ENCODE data around the gene RILP.

Gene RILP

DNA sequence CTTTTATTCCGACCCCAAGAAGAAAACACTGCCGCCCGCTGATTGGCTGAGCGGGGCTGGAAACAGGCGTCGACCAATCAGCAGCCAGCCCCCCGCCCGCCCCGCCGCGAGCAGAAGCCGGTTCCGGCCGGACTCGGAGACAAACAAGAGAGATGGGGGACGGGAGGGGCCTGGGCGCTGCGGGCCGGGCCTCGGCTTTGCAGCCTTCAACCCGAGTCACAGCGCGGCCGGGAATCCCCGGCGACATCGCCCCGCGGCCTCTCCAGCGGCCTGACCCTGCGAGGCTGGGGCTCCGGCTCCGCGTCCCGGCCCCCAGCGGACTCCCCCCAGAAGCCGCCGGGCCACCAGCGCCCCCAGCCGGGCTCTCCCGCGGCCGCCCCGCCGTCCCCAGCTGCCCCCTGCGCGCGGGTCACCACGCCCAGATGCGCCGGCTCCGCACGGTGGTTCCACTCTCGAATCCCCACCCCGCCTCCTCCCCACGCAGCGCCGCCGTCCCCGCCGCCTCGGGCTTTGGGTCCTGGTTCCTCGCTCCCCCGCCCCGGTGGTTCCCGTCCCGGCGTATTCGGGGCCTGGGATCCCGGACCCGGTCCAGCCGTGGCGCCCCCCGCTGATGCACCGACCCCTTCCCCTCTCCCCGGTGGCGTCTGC is 20.7 kb downstream of the RILP start:
- peak overlapping the region; percentile 72 for H3K4me3 ChIP-seq (ENCODE audit: low read length)
- no peak for TF ChIP-seq ZNF274 (IDR thresholded peaks at IDR 0.05; ENCODE audit: low read depth, low read length)

DNA sequence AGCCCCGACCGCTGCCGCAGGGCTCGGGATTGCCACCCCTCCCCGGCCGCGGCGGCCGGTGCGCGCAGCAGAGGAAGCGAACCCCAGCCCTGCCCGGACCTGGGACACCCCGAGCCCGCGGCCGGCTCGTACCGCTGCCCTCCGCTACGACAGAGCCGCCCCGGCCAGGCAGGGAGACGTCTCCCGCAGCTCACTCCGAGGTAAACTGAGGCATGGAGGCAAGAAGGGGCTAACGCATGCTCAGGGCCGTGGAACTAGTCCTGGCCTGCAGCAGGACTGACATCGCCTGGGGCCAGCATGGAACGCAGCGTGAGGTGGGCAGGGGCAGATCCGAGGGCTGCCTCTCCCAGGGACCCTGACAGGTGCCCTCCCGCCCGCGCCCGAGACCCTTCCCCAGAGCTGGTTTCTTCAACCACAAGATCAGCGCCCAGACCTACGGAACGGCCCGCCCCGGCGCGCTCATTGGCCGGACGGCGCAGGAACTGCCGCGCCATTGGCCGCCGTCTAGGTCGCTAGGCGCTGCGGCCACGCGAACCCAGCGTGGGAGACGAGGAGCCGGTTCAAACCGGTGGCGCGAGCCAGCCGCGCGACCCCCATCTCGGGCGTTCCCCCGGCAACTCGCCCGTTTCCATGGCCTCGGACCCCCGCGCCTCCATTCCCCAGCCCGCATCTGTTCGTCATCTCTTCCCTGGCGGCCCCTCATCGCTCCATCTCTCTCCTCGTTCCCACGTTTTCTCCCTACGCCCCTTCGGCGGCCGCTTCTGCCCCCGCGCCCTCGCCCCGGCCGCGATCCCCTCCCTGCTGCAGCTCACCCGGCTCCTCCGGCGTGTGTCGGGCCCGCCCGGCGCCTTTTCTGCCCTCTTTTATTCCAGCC is 21.4 kb downstream of the RILP start, which contains the start of gene SLC43A2:
Gene SLC43A2, minus strand, starts transcription at position 853 of the 874 bp plus-strand sequence. CDS start 960 bp downstream, outside the sequence.
- H3K4me3 ChIP-seq (ENCODE audit: low read length): peak within 1 kb of the TSS; percentile 72
- TF ChIP-seq ZNF274 (IDR thresholded peaks at IDR 0.05; ENCODE audit: low read depth, low read length): no peak

DNA sequence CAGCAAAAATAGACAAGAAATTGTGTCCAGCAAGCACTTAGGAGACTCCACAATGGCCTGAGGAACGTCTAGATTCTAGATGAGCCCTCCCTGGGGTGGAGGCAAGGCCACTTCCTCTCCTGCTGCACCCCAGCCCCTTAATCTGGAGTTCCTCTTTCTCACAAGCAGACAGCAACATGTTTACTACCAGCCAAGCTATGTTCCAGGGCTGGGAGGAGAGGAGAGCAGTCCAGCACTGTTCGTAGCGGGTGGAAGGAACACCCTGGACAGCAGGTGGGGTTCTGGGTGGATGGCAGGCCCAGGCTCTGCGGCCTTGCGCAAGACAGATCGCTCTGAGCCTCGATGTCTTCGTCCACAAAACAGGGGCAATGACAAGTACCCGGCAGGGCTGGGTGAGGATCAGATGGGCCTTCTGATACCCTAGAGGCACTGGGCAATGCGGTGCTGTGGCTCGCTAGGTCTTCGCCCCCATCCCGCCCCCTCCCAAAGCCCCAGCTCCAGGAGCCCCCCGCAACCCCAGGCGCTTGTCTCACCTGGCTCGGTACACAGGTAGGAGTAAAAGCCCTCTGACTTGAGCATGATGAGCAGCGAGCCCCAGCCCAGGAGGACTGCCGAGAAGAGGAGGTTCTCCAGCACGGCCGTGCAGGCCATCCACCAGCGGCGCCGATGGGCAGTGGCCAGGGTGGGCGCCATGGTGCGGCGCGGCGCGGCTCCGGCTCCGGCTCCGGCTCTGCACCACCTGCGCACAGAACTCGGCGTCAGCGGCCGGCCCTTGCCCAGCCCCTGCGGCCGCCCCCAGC is 22.3 kb downstream of the RILP start:
- no peak for TF ChIP-seq ZNF274 (IDR thresholded peaks at IDR 0.05; ENCODE audit: low read depth, low read length)
- H3K4me3 ChIP-seq (ENCODE audit: low read length): peak overlapping the region; percentile 72; the same call in 1 of the 2 replicates

DNA sequence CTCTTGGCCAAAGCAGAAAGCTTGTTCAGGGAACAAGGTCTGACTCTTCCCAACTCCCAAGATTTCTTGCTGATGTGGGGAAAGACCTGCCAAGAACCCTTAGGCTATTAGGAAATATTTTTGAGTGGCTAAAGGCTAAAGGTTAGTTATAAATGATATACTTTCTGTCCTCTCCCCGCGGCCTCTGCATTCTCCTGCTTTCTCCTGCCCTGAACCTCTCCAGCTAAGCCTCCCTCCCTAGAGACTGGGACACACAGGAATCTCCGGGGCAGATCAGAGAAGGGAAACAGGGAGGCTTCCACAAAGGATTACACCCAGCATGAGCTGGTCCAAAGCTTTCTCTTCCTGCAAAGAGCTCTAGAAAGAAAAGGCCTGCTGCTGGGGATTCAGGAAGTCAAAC is 23.3 kb downstream of the RILP start:
- H3K4me3 ChIP-seq (ENCODE audit: low read length): peak overlapping the region; percentile 72; the same call in 1 of the 2 replicates
- no peak for TF ChIP-seq ZNF274 (IDR thresholded peaks at IDR 0.05; ENCODE audit: low read depth, low read length)

DNA sequence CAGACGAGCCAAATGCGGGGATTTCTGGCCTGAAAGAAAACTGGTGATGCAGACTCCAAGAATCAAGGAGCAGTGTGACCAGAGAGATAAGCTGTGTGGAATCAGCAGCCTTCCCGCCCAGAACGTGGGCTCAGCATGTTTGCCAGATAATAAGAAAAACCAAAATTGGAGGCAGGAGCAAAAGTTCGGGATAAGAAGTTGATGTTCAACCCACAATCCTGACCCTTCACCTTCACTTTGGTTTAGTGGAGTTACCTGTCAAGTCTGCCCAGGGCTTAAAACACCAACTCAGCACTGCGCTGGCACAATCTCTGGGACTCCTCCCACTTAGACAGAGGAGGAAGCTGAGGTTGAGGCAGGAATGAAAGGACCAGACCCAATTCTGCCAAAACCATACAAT is 24.1 kb downstream of the RILP start:
- no peak for TF ChIP-seq ZNF274 (IDR thresholded peaks at IDR 0.05; ENCODE audit: low read depth, low read length)
- H3K4me3 ChIP-seq (ENCODE audit: low read length): no peak overlapping the region

DNA sequence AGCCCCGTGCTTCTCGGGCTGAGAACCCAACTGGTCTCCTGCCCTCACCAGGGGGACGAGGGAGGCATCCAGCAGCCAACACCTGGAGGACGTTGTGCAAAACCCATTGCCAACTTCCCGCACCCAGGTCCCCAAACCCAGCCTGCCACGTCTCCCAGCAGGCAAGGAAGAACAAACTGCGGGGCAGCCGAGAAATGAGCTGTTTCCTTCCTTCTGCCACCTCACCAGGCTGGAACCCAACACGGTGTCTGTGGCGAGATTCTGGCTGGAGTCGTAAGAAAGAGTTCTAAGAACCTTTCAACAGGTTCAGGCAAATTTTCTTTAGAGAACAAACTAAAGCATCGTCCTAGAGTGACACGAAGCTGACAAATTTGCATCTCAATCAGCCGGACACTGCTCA is 24.6 kb downstream of the RILP start:
- no peak for TF ChIP-seq ZNF274 (IDR thresholded peaks at IDR 0.05; ENCODE audit: low read depth, low read length)
- no peak overlapping the region for H3K4me3 ChIP-seq (ENCODE audit: low read length)

DNA sequence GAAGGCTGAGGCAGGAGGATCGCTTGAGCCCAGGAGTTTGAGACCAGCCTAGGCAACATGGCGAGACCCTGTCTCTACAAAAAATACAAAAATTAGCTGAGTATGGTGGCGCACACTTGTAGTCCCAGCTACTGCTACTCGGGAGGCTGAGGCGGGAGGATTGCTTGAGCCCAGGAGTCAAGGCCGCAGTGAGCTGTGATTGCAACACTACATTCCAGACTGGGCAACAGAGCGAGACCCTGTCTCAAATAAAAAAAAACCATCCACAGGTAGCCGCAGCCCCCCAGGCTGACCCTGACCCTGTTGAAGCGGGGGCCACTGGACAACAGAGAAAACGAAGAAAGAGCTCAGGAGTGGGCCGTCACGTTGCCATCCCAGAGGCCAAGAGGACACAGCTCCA is 25.0 kb downstream of the RILP start:
- no peak for TF ChIP-seq ZNF274 (IDR thresholded peaks at IDR 0.05; ENCODE audit: low read depth, low read length)

DNA sequence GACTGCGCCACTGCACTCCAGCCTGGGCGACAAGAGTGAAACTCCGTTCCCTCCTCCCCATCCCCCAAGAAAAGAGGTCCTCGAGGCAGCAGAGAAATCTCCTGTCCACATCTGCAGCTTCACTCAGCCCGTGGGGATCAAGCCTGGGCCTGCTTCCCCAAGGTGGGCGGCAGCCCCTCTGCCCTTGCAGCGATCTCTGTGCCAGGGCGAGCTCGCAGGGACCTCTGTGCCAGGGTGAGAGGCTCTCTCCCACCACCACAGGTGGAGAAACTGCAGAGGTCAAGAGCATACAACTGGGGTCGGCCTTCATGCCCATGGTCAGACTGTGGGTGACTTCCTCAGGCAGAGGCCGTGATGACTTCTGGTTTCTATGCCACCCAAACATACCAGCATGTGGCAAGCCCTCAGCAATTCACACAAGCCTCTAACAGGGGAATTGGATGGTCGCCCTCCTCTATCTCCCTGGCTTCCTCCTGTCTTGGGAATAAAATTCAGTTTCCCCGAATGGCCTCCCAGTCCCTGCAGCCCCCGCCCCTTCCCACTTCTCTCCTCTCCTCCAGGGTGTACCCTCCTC is 26.5 kb downstream of the RILP start:
- no peak for TF ChIP-seq ZNF274 (IDR thresholded peaks at IDR 0.05; ENCODE audit: low read depth, low read length)
- no peak overlapping the region for H3K4me3 ChIP-seq (ENCODE audit: low read length)

More for the DNA sequence above, 25.0 kb downstream of the RILP start:
- H3K4me3 ChIP-seq (ENCODE audit: low read length): no peak overlapping the region

DNA sequence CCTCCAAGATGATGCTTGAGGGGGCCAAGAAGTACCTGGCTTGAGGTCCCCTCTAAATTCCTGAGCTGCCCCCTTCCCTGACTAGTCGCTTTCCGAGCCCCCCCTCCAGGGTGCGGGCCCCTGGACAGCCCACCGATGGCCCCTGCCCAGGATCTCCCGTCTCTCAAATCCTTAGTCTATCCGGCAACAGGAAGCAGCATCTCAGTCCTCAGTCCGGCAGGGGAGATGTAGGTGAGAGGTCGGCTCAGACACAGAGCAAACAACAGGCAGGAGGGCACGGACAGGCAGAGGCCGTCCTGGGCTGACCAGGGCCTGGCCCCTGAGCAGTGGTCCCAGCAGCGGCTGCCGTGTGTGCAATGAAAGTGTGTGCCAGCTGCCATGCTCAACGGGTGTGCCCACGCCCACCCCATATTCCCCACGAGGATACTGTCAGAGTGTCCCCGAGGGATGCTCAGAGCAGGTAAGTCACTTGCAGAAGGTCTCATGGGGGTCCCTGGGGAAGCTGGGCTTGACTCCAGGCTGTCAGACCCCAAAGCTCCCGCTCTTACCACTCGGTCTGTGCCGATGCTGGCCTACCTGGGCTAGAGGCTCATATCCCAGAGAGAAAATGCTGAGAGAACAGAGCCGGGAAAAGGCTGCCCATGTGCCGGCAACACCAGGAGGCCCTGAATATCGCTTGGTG is 28.3 kb downstream of the RILP start:
- TF ChIP-seq ZNF274 (IDR thresholded peaks at IDR 0.05; ENCODE audit: low read depth, low read length): no peak
- no peak overlapping the region for H3K4me3 ChIP-seq (ENCODE audit: low read length)

DNA sequence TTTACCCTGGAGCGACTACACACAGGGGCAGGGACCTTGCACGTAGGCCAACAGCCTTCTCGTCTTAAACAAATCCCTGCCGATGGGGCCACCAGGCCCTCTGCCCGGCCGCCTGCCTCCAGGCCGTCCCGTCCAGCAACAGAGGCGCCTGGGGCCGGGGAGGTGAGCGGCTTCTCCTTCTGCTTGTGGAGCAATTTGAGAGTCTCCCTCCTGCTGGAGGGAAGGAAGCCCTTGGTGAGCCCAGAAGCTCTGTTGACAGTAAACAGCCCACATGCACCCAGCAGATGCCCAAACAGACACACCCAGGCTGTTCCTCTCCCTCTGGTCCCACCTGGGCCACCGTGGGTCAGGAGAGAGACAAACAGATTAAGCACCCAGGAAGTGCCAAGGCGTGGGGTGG is 29.2 kb downstream of the RILP start:
- no peak for TF ChIP-seq ZNF274 (IDR thresholded peaks at IDR 0.05; ENCODE audit: low read depth, low read length)

DNA sequence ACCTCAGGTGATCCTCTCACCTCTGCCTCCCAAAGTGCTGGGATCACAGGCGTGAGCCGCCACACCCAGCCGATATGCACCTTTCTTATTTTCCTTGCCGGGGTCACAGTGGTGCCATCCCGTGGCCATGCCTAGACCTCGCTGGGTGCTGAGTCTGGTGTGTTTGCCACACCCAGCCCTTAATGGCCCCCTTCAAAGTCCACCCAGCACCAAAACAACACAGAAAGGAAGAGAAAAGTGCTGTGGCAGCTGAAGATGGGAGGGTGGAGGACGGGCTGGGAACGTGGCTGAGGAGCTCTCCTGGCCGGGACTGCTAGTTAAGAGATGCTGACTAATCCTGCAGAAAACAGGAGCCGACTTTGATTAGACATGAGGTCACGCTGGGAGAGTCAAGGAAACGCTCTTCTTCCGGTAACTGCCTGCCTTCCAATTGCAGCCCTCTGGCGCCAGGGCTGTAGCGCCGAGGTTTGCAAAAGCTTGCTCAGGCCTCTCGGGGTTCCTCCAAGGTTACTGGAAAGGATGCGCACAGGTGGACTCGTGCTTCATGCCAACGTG is 32.0 kb downstream of the RILP start:
- TF ChIP-seq ZNF274 (IDR thresholded peaks at IDR 0.05; ENCODE audit: low read depth, low read length): no peak
- H3K4me3 ChIP-seq (ENCODE audit: low read length): no peak overlapping the region

More for the DNA sequence above, 29.2 kb downstream of the RILP start:
- H3K4me3 ChIP-seq (ENCODE audit: low read length): no peak overlapping the region

DNA sequence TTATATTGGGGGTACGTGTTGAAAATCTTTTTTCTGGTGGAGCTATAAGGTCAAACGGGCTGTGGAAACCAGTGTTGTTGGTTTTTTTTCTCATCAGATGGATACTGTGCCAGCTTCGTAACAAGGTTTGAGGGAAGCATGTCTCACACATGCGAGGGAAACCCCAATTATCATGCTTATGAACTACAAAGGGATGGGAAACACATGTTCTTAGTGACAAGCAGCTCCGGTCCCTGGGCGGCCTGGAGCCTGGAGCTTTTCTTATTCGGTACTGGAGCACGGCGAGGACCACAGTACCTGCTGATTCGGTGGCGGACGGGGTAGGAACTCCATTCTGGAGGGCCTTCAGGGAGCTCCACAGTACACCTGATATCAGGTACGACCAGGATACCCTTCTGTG is 33.6 kb downstream of the RILP start:
- TF ChIP-seq ZNF274 (IDR thresholded peaks at IDR 0.05; ENCODE audit: low read depth, low read length): no peak
- no peak overlapping the region for H3K4me3 ChIP-seq (ENCODE audit: low read length)

DNA sequence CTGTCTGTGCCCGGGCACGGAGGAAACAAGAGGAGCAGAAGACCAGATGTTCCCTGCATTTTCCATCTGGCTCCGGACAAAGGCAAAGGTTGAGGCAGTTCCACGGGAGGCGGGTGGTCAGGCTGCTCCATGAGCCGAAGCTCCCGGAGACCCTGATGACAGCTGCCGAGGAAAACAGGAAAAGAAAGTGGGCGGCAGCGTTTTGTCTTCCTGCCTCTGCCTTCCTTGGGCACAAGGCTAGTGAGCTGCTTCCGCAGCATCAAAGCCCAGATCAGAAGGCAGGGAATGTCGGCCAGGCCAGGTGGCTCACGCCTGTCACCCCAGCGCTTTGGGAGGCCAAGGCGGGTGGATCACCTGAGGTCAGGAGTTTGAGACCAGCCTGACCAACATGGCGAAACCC is 37.3 kb downstream of the RILP start:
- no peak for TF ChIP-seq ZNF274 (IDR thresholded peaks at IDR 0.05; ENCODE audit: low read depth, low read length)
- no peak overlapping the region for H3K4me3 ChIP-seq (ENCODE audit: low read length)
